ENCODE results near the gene COL23A1.
"Not testable (repeated sequence)": the region's sequence is repeated elsewhere in the genome, so short reads cannot be mapped to it uniquely, and the experiment has no call there.

The COL23A1 gene

GRCh38 chr5:178383301-178383918 is 206.8 kb downstream of the COL23A1 start:
- FAIRE-seq: no peak
- no peak for DNase-seq (ENCODE audit: low spot score)

GRCh38 chr5:178382754-178383164 is 207.4 kb downstream of the COL23A1 start:
- DNase-seq (ENCODE audit: low spot score): no peak
- FAIRE-seq: no peak

DNA sequence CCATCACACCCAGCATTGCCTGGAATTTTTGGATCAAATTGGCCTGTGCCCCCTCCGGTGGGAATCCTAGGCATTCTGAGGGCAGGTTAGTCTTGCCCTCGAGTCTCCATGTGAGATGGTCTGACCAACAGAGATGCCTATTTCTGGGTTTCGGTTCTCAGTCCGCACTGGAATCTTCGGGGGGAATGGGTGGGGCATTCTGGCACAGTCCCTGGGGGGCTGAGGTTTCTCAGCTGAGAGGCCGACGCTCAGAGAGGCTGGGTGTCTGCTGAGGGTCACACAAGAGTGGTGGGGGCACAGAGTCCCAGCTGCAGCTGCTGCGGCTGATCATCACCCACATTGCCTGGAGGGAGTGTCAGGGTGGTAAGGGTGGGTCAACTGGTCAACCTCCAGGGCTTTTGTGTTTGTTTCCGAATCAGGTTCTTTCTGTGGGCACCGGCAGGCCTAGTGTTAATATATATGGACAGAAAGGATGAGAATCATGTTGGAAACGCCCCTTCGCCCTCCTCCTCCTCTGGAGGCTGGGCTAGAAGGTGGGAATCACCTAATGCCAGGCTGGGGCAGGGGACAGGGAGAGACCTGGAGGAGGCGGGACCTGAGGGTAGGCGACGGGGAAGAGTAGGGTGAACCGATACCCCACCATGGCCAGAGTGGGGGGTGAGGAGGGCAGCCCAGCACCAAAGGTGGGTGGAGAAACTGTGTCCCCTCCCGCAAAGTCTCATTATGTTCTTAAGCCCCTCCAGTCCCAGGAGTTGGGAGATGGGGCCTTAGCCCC is 208.1 kb downstream of the COL23A1 start:
- DNase-seq (ENCODE audit: low spot score): no peak
- FAIRE-seq: no peak

GRCh38 chr5:178381206-178381605 is 209.0 kb downstream of the COL23A1 start:
- no peak for FAIRE-seq

GRCh38 chr5:178380541-178381074 is 209.6 kb downstream of the COL23A1 start:
- DNase-seq (ENCODE audit: low spot score): no peak
- FAIRE-seq: no peak

More at GRCh38 chr5:178381206-178381605, 209.0 kb downstream of the COL23A1 start:
- no peak for DNase-seq (ENCODE audit: low spot score)

DNA sequence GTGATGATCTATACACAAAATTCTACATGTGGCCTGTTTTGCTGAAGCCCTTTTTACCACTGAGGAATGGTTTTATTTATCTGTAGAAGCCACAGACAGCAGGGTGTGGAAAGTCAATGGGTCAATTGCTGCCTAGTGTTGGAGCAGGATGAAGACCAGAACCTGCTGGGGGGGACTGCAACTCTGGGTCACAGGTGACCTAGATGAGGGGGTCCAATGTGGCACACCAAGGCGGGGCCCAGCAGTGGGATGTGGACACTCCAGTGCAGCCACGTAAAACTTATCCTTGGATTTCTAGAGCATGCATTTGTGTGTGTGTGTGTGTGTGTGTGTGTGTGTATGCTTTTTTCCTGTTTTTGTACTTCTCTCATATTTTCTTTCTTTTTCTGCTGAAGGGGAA is 210.1 kb downstream of the COL23A1 start:
- no peak for DNase-seq (ENCODE audit: low spot score)
- no peak for FAIRE-seq

DNA sequence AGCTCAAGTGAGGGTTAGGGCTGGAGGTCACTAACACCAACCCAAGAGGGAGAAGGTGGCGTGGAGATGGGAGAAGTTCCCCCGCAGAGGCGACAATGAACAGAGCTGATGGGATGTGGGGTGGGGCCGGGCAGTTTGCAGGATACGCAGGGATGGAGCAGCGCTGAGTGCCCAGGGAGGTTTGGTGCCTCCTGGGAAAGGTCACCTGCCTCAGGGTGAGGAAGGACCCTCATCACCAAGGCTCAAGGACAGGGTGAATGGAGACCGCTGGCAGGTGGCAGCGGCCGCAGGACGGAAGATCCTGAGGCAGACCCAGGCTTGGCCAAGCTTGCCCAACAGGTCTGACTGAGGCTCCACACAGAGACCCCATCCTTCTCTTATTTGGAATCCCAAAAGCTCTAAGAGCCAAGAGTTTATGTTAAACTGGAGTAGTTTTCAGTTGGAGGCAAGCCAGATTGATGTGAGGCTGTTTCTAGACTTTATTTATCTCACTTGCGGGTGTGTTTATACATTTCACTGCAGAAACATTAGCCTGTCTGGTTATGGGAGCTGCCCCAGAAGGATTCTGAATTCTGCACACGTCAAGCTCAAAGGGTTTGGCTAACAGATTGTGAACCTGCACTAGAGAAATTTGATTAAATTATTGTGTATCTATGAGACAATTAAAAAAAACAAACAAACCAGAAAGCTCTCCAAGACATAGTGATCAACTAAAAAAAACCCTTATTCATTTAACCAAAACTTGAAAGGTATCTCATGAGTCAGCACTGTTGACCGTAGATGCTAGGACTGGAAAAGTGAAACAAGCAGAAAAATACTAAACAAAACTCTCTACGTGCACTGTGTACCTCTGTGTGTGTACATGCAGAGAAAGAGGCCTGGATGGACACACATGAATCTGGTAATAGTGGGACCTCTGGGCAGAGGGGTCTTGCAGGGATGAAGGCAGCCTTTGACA is 211.4 kb downstream of the COL23A1 start:
- DNase-seq (ENCODE audit: low spot score) (no peak), FAIRE-seq (no peak)

DNA sequence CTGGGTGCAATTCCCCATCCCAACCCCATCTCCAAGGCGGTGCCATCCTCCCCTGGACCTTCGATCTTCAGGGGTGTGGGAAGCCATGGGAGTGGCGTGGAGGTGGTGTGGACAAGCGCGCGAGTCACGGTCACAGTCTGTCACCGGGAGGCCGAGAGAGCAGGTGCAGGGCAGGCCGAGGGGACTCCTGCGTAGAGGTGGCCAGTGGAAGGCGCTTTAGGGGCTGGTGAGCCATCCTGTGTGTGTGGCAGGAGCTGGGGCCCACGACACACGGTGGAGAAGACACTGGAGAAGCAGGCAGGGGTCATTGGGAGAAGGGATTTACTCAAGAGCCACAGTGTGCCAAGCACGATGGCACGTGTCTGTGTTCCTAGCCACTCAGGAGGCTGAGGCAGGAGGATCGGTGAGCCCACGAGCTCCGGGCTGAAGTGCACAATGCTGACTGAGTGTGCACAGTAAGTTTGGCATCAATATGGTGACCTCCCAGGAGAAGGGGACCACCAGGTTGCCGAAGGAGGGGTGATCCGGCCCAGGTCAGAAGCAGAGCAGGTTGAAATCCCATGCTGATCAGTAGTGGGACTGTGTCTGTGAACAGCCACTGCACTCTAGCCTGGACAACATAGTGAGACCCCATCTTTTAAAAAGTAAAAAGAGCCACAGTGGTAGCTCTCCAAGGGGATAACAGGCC is 212.5 kb downstream of the COL23A1 start:
- DNase-seq (ENCODE audit: low spot score): no peak
- FAIRE-seq: no peak

- FAIRE-seq (no peak), DNase-seq (ENCODE audit: low spot score) (peak; percentile 50)
Measured at GRCh38 chr5:178376921-178377582, 213.1 kb downstream of the COL23A1 start.

DNA sequence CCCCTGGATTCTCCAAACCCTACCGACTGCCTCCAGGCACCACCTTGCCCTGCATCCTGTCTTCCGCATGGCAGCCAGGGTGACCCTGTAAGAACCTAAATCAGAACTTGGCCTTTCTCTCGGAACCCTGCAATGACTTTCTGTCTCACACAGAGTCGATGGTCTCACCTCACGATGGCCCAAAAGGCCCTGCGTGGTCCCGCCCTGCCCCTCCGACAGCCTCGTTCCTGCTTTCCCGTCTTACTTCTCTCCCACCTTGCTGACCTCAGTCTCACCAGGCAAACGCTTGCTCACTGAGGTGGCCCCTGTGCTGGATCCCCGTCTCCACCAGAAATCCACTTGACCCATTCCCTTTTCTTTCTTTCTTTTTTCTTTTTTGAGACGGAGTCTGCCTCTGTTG is 214.8 kb downstream of the COL23A1 start:
- FAIRE-seq: no peak
- DNase-seq (ENCODE audit: low spot score): no peak

DNA sequence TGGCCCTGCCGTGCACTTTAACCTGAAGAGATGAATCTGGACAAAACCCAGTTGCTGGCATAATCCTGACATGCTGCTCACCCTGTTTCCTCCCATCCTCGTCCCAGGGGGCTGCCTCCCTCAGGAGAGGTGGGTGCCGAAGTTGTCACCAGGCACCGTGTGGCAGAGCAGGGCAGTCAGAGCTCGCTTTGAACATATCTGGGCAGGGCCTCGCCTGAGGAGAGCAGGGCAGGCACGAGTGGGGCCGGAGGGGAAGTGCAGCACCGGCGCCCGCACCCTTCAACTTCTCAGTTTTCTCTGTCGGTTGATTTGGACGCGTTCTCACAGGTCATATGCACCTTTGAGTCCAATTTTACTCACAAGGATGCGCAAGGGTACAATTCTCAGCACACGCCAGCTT is 216.5 kb downstream of the COL23A1 start:
- FAIRE-seq: no peak

DNA sequence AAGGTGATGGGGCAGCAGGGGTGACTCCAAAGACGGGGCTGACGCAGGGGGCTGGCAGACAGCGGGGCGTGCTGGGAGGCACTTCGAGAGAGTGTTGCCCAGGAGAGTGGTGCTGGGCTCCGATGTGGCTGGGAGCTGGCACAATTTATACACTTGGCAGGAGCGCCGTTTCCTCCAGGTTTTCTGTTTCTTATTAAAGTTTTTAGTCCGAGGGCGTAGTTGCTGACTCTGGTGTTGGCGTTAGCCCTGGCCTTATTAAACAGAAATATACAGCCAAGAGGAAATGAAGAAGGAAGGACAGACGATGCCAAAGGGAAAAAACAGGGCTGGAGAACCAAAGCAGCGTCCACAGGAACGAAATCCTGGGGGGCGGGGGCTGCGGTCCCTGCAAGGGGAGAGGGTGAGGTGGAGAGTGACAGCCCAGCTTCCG is 218.0 kb downstream of the COL23A1 start:
- no peak for DNase-seq (ENCODE audit: low spot score)
- FAIRE-seq: no peak

More for the DNA sequence above, 216.5 kb downstream of the COL23A1 start:
- no peak for DNase-seq (ENCODE audit: low spot score)

DNA sequence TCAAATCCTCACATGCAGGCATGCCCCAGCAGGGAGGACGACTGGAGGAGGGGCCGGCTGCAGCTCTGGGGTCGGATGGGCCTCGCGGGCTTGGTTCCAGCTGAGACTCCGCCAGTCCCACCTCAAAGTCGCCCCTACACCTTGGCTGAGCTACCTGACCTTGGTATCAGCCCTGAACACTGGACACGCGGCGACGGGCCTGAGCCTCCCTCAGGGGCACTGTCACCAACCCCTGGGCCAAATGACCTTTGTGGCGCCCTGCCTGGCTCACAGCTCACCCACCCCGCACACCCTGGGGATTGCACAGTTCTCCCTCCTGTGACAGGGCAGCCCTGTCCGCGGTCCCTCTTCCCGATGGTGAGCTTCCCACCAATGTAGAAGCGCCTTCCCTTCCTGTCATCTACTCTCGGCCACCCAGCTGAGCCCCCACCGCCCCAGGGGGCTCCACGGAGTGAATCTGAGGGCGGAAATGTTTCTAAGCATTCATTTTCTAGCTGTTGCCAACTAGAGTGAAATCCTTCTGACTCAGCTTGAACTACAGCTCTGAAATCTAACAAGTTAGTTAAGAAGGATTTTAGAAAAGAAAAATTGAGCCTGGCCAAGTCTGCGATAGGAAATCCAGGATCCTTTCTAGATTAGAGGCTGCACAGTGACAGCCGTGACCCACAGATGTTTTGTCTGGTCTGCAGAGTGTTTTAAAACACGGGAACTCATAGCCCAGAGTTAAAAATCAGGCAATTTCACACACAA is 218.7 kb downstream of the COL23A1 start:
- DNase-seq (ENCODE audit: low spot score) (no peak), FAIRE-seq (no peak)

DNA sequence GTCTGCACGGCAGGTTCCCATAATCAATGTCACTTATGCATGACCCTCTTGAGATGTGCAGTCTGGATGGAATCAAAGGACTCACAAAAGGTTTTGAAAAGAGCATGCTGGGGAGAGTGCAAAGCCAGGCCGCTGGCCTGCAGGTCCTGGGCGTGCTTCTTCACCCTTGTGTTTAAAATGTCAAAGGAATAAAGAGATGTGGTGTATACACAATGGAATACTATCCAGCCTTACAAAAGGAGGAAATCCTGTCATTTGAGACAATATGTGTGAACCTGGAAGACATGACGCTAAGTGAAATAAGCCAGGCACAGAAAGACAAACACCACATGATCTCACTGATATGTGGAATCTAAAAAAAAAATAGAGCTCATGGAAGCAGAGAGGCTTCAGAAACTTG is 220.1 kb downstream of the COL23A1 start:
- FAIRE-seq (no peak), DNase-seq (ENCODE audit: low spot score) (no peak)

DNA sequence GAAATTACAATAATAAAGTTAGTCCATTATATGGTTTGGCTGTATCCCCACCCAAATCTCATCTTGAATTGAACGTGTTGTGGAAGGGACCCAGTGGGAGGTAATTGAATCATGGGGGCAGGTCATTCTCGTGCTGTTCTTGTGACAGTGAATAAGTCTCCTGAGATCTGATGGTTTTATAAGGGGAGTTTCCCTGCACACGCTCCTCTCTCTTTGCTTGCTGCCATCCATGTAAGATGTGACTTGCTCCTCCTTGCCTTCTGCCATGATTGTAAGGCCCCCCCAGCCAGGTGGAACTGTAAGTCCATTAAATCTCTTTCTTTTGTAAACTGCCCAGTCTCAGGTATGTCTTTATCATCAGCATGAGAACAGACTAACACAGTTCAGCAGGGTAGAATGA is 220.7 kb downstream of the COL23A1 start:
- not testable (repeated sequence) for FAIRE-seq; DNase-seq (ENCODE audit: low spot score)

DNA sequence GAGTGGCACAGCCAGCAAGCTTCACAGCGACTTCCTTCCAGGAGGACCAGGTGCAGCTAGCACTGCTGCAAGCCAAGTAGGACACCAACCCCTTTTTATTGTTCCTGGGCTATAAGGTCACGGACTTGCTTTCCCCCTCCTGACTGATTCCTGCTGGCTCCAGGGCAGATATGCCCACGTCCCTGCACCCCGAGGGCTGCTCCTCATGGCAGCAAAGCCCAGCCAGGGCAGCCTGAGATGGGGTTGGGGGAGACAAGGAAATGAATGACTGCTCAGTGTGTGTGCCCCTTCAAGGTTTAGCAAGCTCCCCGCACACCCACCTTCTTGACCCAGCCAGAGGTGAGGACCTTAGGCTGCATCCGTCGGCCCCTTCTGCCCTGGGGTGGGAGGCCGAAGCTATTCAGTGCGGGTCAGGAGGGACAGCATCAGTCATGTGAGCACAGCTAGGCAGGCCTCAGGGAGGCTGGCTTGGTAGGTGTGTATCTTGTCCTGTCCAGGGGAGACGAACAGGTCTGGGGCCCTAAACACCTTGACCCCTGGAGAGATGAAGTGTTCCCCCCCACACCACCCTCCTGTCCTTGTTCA is 221.4 kb downstream of the COL23A1 start:
- FAIRE-seq (no peak), DNase-seq (ENCODE audit: low spot score) (no peak)

DNA sequence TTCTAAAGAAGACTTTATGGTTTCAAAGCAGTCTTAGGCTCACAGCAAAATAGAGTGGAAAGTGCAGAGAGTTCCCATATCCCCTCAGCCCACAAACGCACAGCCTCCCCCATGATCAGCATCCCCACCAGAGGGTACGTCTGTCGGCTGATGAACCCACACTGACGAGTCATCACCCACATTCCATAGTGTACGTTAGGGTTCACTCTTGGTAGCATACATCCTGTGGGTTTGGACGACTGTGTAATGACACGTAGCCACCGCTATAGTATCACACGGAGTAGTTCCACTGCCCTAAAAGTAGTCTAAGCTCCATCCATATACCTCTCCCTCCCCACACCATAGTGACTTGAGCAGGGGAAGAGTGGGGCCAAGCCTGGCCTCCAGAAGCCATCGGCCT is 221.9 kb downstream of the COL23A1 start:
- no peak for DNase-seq (ENCODE audit: low spot score)
- no peak for FAIRE-seq

GRCh38 chr5:178367736-178368120 is 222.5 kb downstream of the COL23A1 start:
- FAIRE-seq (no peak), DNase-seq (ENCODE audit: low spot score) (no peak)

- no peak for FAIRE-seq
- no peak for DNase-seq (ENCODE audit: low spot score)
Measured at GRCh38 chr5:178366998-178367735, 223.0 kb downstream of the COL23A1 start.

Data from RCC 7860 (cell line).